ENCODE measurements around the gene PPCDC. TPM values are rescaled to one million over a fixed set of nuclear protein-coding genes. Genes with fewer than 3 reads are reported as not detected.
"Not testable (repeated sequence)": the region's sequence is repeated elsewhere in the genome, so short reads cannot be mapped to it uniquely, and the experiment has no call there.

Gene PPCDC
- total and polyA plus RNA-seq, 4 donors: 12.8 to 23.8 (median 20.8) TPM

DNA sequence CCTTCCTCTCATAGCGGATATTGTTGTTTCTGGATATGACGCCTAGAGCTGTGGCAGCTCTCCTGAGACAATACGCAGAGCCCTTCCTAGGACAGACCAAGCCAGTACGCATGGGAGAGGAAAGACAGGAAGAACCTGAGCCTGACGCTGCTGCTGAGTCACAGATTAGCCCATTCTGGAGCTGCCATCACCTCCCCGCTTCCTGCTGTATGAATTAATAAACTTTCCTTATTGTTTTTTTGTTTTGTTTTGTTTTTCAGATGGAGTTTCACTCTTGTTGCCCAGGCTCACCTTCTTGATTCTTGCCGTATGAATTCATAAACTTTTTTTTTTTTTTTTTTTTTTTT, 67.0 kb downstream of the PPCDC start:
- Histone ChIP-seq H3K27ac (ENCODE audit: low read depth in 1 of 2, low read length in 1 of 2) (peak overlapping the region in 1 of 2 donors; percentile 90), H3K9ac (ENCODE audit: insufficient read depth in 1 of 2, low read length in 2 of 2) (no peak overlapping the region), H3K9me3 (ENCODE audit: control insufficient read depth in 4 of 4, insufficient read depth in 3 of 4, low read length in 3 of 4) (no peaks in the 10 kb centered on the region), H3K36me3 (ENCODE audit: control insufficient read depth in 4 of 4, insufficient read depth in 4 of 4, low read length in 4 of 4) (no peaks in the 10 kb centered on the region), H3K4me3 (no peak overlapping the region), H3K4me1 (ENCODE audit: control insufficient read depth in 5 of 5, insufficient read depth in 5 of 5, low read length in 5 of 5) (no peaks in the 10 kb centered on the region), H3K27me3 (ENCODE audit: control insufficient read depth in 3 of 3, insufficient read depth in 3 of 3, low read length in 2 of 3) (no peaks in the 10 kb centered on the region)
- DNase-seq (peak in 1 of 3 donors; percentile 48), ATAC-seq (ENCODE audit: insufficient read depth, low FRiP score) (no peak)
- TF ChIP-seq, protein P1, sequence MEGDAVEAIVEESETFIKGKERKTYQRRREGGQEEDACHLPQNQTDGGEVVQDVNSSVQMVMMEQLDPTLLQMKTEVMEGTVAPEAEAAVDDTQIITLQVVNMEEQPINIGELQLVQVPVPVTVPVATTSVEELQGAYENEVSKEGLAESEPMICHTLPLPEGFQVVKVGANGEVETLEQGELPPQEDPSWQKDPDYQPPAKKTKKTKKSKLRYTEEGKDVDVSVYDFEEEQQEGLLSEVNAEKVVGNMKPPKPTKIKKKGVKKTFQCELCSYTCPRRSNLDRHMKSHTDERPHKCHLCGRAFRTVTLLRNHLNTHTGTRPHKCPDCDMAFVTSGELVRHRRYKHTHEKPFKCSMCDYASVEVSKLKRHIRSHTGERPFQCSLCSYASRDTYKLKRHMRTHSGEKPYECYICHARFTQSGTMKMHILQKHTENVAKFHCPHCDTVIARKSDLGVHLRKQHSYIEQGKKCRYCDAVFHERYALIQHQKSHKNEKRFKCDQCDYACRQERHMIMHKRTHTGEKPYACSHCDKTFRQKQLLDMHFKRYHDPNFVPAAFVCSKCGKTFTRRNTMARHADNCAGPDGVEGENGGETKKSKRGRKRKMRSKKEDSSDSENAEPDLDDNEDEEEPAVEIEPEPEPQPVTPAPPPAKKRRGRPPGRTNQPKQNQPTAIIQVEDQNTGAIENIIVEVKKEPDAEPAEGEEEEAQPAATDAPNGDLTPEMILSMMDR (IDR thresholded peaks at IDR 0.05; ENCODE audit: control extremely low read depth, extremely low read depth): no peak
- 26 to 55% methylated on average over 7 of the region's 7 CpGs for WGBS, 2 donors

DNA sequence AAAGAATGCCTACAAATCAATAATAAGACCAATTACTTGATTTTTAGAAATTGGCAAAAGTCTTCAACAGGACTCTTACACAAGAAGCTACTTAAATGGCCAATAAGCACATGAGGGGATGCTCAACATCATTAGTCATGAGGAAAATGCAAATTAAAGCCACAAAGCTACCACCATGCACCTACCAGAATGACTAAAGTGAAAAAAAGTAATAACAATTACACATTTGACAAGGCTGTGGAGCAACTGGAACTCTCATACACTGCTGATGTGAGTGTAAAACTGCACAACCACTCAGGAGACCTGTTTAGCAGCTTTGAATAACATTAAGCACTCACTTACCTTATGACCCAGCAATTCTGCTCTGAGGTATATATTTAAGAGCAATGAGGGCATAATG, 68.4 kb downstream of the PPCDC start:
- Histone ChIP-seq H3K9me3 (ENCODE audit: control insufficient read depth in 4 of 4, insufficient read depth in 3 of 4, low read length in 3 of 4) (no peaks in the 10 kb centered on the region), H3K36me3 (ENCODE audit: control insufficient read depth in 4 of 4, insufficient read depth in 4 of 4, low read length in 4 of 4) (no peaks in the 10 kb centered on the region), H3K4me3 (no peak overlapping the region), H3K27ac (ENCODE audit: low read depth in 1 of 2, low read length in 1 of 2) (no peak overlapping the region), H3K27me3 (ENCODE audit: control insufficient read depth in 3 of 3, insufficient read depth in 3 of 3, low read length in 2 of 3) (no peaks in the 10 kb centered on the region), H3K9ac (ENCODE audit: insufficient read depth in 1 of 2, low read length in 2 of 2) (no peak overlapping the region), H3K4me1 (ENCODE audit: control insufficient read depth in 5 of 5, insufficient read depth in 5 of 5, low read length in 5 of 5) (no peaks in the 10 kb centered on the region)
- ATAC-seq (ENCODE audit: insufficient read depth, low FRiP score) (no peak), DNase-seq (peak in 1 of 3 donors; percentile 39)
- TF ChIP-seq, protein P1 (IDR thresholded peaks at IDR 0.05; ENCODE audit: control extremely low read depth, extremely low read depth): no peak

DNA sequence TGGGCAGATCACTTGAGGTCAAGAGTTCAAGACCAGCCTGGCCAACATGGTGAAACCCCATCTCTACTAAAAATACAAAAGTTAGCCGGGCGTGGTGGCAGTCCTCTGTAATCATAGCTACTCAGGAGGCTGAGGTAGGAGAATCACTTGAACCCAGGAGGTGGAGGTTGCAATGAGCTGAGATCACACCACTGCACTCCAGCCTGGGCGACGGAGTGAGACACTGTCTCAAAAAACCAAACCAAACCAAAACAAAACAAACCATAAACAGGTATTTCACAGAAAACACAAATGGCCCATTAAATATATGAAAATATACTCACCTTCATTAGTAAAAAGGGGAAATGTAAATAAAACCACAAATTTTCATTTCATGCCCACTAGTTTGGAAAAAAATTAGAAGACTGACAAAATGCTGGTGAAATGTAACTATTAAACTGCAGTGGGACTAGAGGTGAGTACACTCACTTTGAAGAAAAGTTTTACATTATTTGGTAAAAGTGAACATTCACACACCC, 71.6 kb downstream of the PPCDC start:
- H3K4me3 ChIP-seq; H3K9me3 ChIP-seq (ENCODE audit: control insufficient read depth in 4 of 4, insufficient read depth in 3 of 4, low read length in 3 of 4); H3K4me1 ChIP-seq (ENCODE audit: control insufficient read depth in 5 of 5, insufficient read depth in 5 of 5, low read length in 5 of 5); H3K9ac ChIP-seq (ENCODE audit: insufficient read depth in 1 of 2, low read length in 2 of 2); DNase-seq; H3K27me3 ChIP-seq (ENCODE audit: control insufficient read depth in 3 of 3, insufficient read depth in 3 of 3, low read length in 2 of 3); ATAC-seq (ENCODE audit: insufficient read depth, low FRiP score); H3K27ac ChIP-seq (ENCODE audit: low read depth in 1 of 2, low read length in 1 of 2); H3K36me3 ChIP-seq (ENCODE audit: control insufficient read depth in 4 of 4, insufficient read depth in 4 of 4, low read length in 4 of 4): not testable (repeated sequence)
- 89 to 95% methylated on average over 4 of the region's 4 CpGs for WGBS, 2 donors

DNA sequence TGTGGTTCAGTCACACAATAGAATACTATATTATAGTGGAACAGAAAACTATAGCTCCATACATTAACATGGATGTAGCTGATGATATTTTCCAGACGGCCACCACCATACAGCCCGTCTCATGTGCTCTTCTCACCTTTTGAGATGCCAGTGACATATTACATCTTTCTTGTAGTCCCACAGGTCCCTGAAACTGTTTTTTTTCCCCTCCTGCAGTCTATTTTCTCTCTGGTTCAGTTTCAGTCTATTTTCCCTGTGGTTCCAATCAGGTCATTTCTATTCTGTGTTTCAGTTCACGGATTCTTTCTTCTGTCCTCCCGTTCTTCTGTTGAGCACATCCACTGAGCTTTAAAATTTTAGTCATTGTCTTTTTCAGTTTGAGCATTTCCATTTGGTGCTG, 72.2 kb downstream of the PPCDC start:
- 91% methylated on average over 4 of the region's 4 CpGs for WGBS, 2 donors
- Histone ChIP-seq H3K27me3 (ENCODE audit: control insufficient read depth in 3 of 3, insufficient read depth in 3 of 3, low read length in 2 of 3) (no peaks in the 10 kb centered on the region), H3K9ac (ENCODE audit: insufficient read depth in 1 of 2, low read length in 2 of 2) (no peak overlapping the region), H3K36me3 (ENCODE audit: control insufficient read depth in 4 of 4, insufficient read depth in 4 of 4, low read length in 4 of 4) (no peaks in the 10 kb centered on the region), H3K4me1 (ENCODE audit: control insufficient read depth in 5 of 5, insufficient read depth in 5 of 5, low read length in 5 of 5) (peaks cover 0 to 2% (median 0%) of the 10 kb centered on the region in 5 donors), H3K27ac (ENCODE audit: low read depth in 1 of 2, low read length in 1 of 2) (no peak overlapping the region), H3K9me3 (ENCODE audit: control insufficient read depth in 4 of 4, insufficient read depth in 3 of 4, low read length in 3 of 4) (no peaks in the 10 kb centered on the region), H3K4me3 (no peak overlapping the region)
- TF ChIP-seq, protein P1 (IDR thresholded peaks at IDR 0.05; ENCODE audit: control extremely low read depth, extremely low read depth): no peak
- no peak for DNase-seq
- ATAC-seq (ENCODE audit: insufficient read depth, low FRiP score): no peak

Data from lung (tissue), 12 donors.